ENCODE data around the gene KRTAP2-2.

GRCh38 chr17:41024697-41025096 is 30.3 kb downstream of the KRTAP2-2 start:
- TF ChIP-seq CTCF (IDR thresholded peaks at IDR 0.05) (no peak), ZFX (IDR thresholded peaks at IDR 0.05; ENCODE audit: borderline replicate concordance) (no peak)

Data from 22Rv1 (cell line).